ENCODE results near the gene LY86.

The LY86 gene

DNA sequence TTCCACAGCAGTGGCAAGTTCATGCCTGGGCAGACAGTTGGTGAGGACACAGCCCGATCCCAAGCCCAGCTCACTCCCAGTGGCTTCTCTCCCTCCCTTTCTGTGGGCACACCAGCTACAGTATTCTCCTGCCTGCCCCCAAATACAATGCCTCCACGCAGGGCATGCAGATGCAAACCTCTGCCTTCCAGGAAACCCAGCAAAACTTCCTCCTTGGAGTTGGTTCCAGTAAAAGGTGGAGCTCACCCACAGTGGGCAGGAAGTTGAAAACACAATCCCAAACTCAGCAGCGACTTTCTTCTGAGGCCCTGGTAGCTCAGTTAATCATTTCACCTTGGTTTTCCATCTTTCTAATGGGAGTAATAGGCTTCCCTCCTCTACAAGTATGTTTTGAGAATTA is 93.7 kb downstream of the LY86 start:
- no peak for DNase-seq (ENCODE audit: low read depth, low spot score)

DNA sequence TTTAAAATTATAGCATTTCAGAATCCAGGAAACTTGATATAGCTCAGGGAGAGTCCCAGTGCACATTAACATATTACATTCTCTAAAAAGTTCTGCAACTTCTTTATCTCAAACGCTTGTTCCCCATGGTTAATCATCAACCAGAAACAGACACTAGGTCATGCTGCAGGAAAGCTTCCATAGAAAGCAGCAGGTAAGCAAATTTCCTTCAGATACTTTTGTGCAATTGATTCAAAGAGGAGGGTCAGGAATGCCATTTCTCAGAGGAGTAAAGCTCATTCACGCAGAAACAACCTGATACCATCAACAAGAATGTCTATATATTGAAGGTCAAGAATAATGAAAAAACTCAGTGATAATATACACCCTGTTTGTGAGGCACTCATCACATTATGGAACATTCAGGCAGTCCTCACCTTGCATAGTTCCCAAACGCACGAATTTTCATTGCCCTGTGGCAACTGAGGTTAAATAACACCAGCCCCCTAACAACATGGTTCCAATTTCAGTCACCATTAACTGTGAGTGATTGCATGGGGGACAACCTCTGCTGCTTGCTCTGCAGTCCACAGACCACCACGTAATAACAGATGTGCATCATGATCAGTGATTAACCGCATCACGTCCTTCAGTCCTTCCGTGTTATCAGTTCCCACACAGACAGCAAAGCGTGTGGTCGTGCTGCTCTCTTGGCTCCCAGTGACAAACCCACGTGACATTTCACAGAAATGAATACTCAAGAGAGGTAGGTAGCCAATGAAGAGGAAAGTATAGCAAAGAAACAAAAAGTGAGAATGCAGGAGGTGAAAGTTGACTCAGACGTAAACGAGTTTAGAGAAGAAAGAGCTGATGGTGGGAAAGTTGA is 95.7 kb downstream of the LY86 start:
- no peak for DNase-seq (ENCODE audit: low read depth, low spot score)

DNA sequence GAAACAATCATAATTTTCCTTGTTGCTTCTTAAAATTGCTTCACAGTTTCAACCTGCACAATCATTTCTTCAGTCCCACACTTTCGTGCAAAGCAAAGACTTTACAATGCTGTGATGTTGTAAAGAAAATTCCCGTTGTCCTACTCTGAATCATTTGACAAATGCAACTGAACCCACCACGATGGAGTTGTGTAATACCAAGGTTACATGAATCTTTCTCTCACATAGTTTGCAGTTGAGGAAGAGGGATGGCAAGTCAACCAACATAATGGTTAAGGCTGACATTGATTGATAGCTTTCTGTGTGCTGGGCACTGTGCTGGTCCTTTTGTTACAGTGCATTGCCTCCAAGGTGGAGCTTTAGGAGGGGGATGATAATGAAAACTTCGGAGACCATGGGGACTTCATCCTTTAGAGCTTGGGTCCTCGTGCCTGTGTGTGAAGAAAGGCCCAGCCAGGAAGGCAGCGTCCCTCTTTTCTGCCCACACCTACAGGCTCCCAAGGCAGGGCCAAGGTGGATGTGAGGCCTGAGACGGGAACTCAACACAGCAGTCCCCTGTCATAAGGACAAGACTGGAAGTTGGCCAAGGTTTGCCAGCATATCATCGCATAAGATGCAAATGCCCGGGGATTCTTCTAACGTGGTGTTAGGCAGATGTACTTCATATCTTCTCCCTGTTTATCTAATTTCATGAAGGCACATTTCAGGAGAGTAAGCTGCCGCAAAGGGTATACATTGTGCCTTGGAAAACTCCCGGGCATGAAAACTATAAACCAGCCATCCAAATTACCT is 96.9 kb downstream of the LY86 start:
- DNase-seq (ENCODE audit: low read depth, low spot score) = no peak

DNA sequence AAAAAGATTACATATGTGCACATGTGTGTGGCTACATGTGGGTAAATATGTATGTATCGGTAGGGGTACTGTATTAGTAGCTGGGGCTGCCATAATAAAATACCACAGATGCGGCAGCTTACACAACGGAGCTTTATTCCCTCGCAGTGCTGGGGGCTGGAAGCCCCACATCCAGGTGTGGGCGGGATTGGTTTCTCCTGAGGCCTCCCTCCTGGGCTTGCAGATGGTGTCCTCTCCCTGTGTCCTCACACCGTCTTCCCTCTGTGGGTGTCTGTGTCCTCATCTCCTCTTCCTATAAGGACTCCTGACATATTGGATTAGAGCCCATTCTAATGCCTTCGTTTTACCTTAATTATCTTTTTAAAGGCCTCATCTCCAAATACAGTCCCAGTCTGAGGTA is 97.7 kb downstream of the LY86 start:
- DNase-seq (ENCODE audit: low read depth, low spot score) = no peak

DNA sequence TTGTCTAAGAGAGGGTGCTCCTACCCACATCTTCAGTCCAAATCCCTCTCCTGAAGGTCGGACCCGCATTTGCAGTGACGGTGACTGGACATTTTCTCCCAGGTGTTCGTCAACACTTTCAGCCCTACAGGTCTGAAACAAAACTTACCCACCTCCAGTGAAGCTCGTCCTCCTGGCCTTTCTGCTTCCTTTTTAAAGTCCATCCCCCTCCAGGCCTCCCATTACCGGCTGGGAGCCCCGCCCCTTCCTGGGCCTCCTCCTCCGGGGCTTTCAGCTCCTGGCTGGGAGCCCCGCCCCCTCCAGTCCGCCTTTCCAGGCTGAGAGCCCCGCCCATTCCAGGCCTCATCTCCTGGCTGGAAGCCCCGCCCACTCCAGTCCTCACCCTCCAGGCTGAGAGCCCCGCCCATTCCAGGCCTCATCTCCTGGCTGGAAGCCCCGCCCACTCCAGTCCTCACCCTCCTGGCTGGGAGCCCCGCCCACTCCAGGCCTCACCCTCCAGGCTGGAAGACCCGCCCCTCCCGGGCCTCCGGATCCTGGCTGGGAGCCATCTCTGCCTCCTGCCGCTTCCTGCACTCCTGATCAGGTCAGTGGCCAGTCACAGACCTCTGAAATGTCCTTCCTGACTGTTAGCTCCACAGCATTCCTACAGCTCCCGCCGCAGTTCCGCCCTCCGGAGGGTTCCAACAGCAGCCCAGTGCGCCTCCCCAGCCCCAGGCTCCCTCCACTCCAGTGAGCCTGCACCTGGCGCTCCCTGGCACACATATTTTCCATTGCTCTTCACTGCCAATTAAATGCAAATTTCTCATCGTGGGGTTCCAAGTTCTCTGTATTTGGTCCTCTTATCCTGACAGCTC is 98.5 kb downstream of the LY86 start:
- DNase-seq (ENCODE audit: low read depth, low spot score) = no peak

DNA sequence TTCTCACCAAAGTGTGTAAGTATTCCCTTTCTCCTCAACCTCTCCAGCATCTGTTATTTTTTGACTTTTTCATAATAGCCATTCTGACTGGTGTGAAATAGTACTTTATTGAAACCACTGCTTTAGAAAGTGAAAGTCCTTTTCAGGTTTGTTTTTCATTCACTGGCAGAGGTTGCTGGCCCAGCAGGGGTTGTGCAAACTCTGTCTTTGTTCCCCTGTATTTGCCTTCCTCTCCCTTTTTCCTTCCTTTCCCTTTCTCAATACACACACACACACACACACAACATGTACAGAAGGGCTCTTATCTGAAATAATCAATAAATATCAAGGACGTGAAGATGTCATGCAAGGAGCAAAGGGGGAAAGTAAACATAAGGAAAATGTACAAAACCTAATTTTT is 99.8 kb downstream of the LY86 start:
- DNase-seq (ENCODE audit: low read depth, low spot score) = no peak

DNA sequence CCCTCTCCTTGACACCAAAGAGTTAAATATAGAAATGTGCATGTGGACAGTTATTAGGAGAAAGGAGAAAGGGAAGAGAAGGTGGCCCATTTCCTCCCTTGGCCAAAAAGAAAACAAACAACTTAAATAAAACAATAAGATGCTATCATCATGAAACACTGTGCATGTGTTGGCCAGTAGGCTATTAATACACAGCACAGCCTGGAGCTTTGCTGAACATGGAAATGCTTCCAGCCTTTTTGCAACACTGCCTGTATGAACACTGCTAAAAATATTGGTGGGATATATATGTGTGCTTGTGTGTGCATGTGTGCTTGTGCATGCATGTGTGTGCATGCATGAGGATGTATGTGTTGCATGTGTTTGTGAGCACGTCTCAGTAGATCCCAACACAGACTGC is 100.4 kb downstream of the LY86 start:
- no peak for DNase-seq (ENCODE audit: low read depth, low spot score)

DNA sequence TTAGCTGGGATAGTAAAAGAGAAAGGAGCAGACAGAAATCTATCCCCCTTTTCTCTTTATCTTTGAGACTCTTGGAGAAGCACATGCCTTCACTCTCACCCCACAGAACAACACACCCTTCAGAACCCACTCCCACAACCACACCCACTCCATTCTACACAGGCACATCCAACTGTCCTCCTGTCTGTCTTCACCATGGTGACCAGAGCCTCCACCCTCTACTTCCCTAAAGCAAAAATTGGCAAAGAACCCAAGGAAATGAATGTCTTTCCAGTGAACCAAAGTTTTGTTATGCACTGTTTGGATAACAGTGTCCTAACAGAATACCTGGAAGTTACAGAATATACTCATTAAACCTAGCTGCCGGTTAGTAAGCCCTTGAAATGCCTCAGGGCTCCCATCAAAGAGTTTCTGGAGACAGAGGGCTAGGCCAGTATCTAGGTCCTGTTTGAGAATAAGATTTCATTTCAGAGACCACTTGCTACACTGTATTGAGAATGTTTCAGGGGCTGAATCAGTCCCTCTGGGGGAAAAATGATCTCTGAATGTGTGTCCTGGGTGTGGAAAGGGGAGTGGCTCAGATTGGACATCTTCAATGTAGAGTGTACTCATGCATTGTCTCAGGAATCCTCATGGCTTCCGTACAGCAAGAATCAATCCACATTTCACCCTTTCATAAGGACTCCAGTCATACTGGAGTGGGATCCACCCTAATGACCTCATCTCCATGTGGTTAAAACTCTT is 101.1 kb downstream of the LY86 start:
- no peak for DNase-seq (ENCODE audit: low read depth, low spot score)

DNA sequence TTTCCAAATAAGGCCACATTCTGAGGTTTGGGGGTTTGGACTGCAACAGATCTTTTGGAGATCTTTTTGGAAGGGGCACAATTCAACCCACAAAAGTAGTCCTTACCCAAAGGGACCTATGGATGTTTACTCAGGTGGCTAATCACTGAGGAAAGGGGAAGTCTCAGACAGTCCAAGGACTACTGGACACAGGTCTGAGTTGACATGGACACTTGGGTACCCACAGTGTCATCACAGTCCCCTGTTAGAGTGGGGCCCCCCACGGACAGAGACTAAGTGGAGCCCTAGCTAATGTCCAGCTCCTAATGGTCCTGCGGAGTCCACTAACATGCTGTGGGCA is 101.6 kb downstream of the LY86 start:
- DNase-seq (ENCODE audit: low read depth, low spot score) = no peak

DNA sequence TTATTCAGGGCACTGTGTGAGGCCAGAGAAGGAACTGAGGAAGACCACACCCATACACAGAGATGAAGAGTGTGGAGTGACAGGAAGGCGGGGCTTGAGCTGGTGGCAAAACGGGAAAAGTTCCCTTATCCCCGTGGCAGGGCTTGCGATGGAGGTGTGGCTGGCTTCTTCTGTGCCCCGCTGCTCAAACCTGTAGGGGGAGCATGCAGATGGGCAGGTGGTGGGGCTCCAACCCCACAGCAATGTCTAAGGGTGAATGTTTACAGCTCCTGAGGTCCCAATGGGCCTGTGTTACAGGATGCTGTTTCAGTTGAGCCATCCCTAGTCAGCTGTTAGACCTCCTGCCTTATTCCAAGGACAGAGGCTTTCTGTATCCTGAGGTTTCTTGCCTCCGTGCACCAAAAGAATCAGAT is 105.9 kb downstream of the LY86 start:
- no peak for DNase-seq (ENCODE audit: low read depth, low spot score)

DNA sequence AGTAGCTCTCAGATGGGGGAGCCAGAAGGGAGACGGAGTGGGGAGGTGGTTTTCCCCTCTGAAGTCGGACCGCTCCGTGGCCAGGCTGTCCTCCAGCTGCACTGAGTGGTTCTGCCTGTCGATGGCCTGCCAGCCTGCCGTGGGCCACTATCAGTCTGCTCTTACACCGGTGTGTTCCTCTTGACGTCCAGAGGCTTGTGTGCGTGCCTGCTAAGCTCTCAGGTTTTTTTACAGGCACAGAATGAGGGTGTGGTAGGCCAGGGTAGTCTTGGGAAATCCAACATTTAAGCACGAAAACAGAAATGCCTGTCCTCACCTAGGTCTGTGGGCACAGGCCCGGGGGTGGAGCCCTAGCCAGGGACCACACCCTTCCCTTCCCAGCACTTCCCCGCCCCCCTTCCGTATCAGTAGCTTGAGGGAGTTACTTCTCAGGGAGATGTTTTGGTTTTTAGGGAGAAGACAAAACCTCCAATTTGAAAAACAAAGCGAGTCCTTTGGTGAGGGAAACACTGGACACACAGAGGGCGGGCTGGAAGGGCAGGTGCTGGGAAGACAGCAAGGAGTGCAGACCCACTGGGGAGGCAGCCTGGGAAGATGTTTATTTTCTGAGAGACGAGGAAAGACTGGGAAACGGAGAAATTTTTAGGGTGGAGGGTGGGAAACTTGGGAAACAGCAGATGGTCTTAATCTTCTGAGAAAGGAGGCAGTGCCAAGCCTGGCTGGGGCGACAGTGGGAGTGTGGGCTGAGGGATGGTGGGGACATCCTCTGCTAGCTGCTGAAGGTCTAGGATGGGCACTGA is 106.5 kb downstream of the LY86 start:
- DNase-seq (ENCODE audit: low read depth, low spot score) = no peak

DNA sequence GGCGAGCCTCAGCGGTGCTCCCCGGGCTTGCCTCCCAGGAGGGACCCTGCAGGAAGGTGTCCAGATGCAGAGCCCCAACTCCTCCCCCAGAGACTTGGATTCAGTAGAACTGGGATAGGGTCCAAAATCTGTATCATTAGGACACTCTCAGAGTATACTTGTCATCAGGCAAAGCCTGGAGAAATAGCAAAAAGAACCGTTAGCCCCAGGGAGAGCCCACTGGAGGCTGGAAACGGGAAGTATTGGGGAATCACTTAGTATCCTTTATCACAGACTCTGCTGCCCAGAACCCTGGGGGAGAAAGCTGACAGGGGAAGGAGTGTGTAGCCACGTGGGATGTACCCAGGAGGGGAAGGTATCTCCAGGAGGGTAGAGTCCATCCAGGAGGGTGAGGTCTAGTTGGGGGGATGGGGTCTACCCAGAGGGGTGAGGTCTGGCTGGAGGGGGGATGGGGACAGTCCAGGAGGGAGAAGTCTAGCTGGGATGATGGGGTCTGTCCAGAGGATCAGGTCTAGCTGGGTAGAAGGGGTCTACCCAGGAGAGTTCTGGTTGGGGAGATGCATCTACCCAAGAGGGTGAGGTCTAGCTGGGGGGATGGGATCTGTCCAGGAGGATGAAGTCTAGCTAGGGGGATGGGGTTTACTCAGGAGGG is 107.2 kb downstream of the LY86 start:
- DNase-seq (ENCODE audit: low read depth, low spot score) = no peak

DNA sequence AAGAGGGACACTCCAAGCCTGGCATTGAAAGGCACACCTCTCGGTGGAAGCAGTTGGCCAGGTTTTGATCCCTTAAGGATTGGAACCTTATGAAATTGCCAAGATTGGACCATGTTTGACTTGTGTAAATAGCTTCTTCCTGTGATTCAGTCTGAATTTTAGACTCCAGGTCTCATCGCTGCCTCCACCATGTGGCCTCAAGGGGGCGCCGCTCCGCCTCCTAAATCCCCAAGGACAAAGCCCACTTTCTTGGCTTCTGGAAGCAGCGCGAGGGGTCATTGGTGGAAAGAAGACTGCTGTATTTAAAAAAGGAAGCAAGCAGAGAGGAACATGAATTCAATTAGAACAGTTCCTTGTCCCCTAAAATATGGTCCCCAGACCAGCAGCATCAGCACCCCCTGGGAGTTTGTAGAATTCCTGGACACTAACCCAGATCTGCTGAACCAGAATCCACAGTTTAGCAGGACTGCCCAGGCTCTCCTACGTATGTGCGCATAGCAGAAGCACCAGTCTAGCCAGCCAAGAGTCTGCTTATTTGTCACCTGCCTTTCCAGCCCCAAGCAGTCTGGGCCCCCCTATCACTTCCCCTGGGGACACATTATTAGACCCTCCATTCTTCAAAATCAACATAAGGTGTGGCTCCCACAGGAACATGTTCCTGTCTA is 108.5 kb downstream of the LY86 start:
- DNase-seq (ENCODE audit: low read depth, low spot score) = no peak

DNA sequence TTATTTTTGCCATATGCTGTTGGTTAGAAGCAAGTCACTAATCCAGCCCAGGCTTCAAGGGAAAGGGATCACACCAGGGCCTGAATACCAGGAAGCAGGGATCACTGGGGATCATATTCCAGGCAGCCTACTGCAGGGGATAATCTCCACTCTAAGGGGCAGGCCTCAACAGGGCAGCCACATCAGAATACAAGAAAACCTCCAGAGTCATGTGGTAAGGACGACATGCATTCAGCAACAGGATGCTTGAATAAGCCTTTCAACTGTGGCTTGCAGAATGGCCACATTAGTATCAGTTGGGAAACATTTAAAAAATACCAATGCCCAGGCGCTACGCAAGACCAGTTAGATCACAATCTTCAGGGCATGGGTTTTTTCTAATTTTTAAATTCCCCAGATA is 109.1 kb downstream of the LY86 start:
- no peak for DNase-seq (ENCODE audit: low read depth, low spot score)

DNA sequence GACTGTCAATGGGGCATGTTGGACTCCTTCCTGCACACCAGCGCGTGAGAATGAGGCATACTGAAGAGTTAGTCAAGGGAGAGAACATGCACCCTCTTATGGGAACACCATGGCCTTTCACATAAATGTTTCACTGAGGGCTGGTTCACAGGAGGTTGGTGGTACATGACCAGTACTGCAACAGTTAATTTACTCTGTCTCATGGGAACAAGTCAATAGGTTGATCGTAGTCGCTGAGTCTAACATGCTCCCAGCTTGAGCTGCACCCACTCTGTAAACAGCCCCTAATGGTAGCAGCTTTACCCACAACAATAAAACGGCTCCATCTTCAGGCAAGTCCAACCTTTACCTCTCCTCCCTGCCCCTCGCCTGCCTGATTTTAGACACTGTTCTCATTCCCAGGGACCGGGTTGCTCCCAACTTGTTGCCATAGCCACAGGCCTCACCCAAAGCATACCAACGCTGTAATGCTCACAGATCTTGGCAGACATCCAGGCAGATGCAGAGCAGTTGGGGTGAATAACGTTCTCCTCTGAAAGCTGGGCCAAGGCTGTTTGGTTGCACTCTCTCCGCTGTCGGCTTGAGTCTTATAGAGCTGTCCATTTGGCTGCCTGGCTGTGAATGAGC is 111.3 kb downstream of the LY86 start:
- no peak for DNase-seq (ENCODE audit: low read depth, low spot score)

DNA sequence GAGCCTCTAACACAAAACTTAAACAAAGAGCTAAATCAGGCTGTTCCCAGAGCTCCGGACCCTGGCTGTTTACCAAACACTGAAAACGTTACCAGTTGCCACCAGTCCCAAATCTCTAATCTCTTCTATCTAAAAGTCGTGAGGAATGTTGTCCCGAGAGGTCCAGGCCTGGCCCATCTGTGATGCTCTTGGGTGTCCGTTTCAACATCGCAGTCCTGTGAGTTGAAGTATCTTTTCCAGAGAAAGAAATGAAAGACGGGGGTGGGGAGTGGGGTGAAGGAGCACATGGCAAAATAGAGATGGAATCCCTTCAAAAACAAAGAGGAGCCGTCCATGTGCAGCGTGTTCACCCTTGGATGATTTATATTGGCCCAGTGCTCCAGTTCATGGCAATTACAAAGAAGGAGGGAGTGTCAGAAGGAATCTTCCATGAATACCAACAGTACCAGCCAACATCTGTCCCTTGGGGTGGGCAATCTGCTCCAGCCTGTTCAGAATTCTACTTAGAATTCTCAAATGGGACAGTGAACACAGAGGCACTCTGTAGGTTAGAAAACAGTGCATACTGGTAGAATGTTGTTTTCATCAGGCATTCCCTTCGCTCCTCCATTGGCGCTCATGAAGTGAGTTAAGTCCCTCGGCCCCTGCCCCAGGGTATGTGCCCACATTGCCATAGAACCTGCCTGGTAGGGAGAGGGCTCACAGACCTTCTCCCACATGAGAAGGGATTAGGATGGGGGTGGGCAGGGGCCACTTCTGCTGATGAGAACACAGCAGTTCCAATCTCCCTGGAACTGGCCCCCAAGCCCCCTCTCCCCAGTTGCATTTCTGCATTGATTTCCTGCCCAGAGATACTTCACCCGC is 112.1 kb downstream of the LY86 start:
- DNase-seq (ENCODE audit: low read depth, low spot score) = no peak

DNA sequence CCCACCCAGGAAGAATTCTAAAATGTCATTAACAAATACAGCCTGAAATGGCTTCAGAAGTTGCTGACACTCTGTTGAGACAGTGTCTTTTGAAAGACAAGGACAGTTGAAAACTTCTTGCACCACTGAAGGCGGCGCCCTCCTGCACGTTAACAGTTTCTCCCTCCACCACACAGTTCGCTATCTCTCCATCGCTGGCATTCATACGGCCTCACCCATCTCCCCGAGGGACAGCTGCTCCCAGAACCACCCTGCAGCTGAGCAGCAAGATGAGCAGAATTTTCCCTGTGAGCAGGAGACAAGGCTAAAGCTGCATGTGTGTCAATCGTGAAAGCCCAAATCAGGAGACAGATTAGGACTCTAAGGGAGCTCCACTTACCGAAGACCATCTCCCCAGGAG is 113.3 kb downstream of the LY86 start:
- DNase-seq (ENCODE audit: low read depth, low spot score) = no peak

DNA sequence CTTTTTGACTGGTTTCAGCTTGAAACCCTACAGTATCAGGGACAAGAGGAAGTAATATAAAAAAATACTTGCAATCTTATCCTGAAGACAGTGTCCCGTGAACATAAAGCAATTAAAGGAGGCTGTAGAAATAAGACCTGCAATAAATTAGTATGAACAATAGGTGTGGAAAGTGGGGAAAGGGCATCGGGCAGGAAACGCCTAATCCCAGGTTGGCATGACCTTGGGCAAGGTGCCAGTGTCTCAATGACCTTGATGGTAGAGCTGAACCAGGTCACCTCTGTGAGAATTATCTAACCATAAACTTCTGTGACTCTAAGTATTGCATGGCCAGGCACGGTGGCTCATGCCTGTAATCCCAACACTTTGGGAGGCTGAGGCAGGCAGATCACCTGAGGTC is 115.2 kb downstream of the LY86 start:
- no peak for DNase-seq (ENCODE audit: low read depth, low spot score)

All from activated naive CD8-positive, alpha-beta T cell treated with anti-CD3 and anti-CD28 coated beads, Interleukin-2, amount 50 U/mL, for 16 hours (primary cell).